HEK293 (cell line): ENCODE data around the gene TNNT2.

Experiments
- CTCF ChIP-seq: fragments of 450-650 bp; formaldehyde crosslinking; IDR thresholded peaks from 2 replicates; pipeline ENCODE4 v1.5.1; 2016; ENCODE audit warnings: missing biosample characterization, missing genetic modification characterization
- MYNN ChIP-seq: fragments of 450-650 bp; formaldehyde crosslinking; IDR thresholded peaks from 2 replicates; pipeline ENCODE4 v1.5.1; 2016; ENCODE audit warnings: missing biosample characterization, missing genetic modification characterization, borderline replicate concordance
- ZBTB11 ChIP-seq: fragments of 450-650 bp; formaldehyde crosslinking; conservative IDR thresholded peaks from 2 replicates; pipeline ENCODE4 v1.5.1; 2016; ENCODE audit warnings: low read depth, missing biosample characterization, missing genetic modification characterization
- ZNF558 ChIP-seq: fragments of 450-650 bp; formaldehyde crosslinking; IDR thresholded peaks from 2 replicates; pipeline ENCODE4 v1.5.1; 2016; ENCODE audit warnings: missing biosample characterization, missing genetic modification characterization

GRCh38 chr1:201419746-201420607 is 42.5 kb upstream of the TNNT2 start:
- TF ChIP-seq CTCF (tag by site-specific recombination) (no peak), ZNF558 (tag by site-specific recombination) (no peak), ZBTB11 (tag by site-specific recombination) (no peak), MYNN (no peak)
